Uterus (tissue), 2 donors: ENCODE measurements around the gene SRBD1.

Experiments used
- POLR2A ChIP-seq, 2 donors: fragments of 450-650 bp; IDR thresholded peaks; one replicate each; pipeline ENCODE4 v1.6.1; 2016; ENCODE audit warnings: antibody characterized with exemption in 2 of 2, mild to moderate bottlenecking in 1 of 2, moderate library complexity in 1 of 2
- TF ChIP-seq, protein P1 (sequence below), 4 experiments: fragments of 200-600 bp in 2 of 4; fragments of 450-650 bp in 2 of 4; sonication (generic) in 2 of 4; IDR thresholded peaks; one replicate each; pipeline ENCODE4 v1.5.1; 2016 to 2019; ENCODE audit warnings: antibody characterized with exemption in 4 of 4, mild to moderate bottlenecking in 2 of 4, moderate library complexity in 1 of 4

GRCh38 chr2:45406621-45407020 lies 204.4 kb downstream of the SRBD1 start:
- TF ChIP-seq, protein P1, sequence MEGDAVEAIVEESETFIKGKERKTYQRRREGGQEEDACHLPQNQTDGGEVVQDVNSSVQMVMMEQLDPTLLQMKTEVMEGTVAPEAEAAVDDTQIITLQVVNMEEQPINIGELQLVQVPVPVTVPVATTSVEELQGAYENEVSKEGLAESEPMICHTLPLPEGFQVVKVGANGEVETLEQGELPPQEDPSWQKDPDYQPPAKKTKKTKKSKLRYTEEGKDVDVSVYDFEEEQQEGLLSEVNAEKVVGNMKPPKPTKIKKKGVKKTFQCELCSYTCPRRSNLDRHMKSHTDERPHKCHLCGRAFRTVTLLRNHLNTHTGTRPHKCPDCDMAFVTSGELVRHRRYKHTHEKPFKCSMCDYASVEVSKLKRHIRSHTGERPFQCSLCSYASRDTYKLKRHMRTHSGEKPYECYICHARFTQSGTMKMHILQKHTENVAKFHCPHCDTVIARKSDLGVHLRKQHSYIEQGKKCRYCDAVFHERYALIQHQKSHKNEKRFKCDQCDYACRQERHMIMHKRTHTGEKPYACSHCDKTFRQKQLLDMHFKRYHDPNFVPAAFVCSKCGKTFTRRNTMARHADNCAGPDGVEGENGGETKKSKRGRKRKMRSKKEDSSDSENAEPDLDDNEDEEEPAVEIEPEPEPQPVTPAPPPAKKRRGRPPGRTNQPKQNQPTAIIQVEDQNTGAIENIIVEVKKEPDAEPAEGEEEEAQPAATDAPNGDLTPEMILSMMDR (IDR thresholded peaks at IDR 0.05) = no peak
- no peak for TF ChIP-seq POLR2A (IDR thresholded peaks at IDR 0.05)
